Esophagus muscularis mucosa (tissue), 4 donors: ENCODE data around the gene ARL15. TPM values are rescaled to one million over a fixed set of nuclear protein-coding genes. Genes with fewer than 3 reads are reported as not detected.

Experiments used
- DNase-seq: peaks from one replicate; pipeline ENCODE4 v3.0.0-alpha.2; 2017; ENCODE audit errors: extremely low spot score
- H3K27ac ChIP-seq, 4 donors: fragments of 200-600 bp; sonication (generic); replicated peaks in 1 of 4; 1 replicate in 3 of 4; 2 replicates in 1 of 4; pipeline ENCODE4 v1.5.1; 2016 to 2019; ENCODE audit warnings: mild to moderate bottlenecking in 1 of 4
- H3K27me3 ChIP-seq, 4 donors: fragments of 200-600 bp; sonication (generic); one replicate each; pipeline versions ENCODE4 v1.5.1 to v1.6.0; 2016 to 2019
- H3K36me3 ChIP-seq, 4 donors: fragments of 200-600 bp; sonication (generic); one replicate each; pipeline ENCODE4 v1.5.1; 2016 to 2019
- H3K4me1 ChIP-seq, 4 donors: fragments of 200-600 bp; sonication (generic); one replicate each; pipeline ENCODE4 v1.5.1; 2016 to 2019
- H3K4me3 ChIP-seq, 4 donors: fragments of 200-600 bp; sonication (generic); 1 replicate in 2 of 4; 2 replicates in 2 of 4; pipeline ENCODE4 v1.5.1; 2016 to 2019; ENCODE audit warnings: mild to moderate bottlenecking in 4 of 4, moderate library complexity in 1 of 4
- H3K9me3 ChIP-seq, 4 donors: fragments of 200-600 bp; sonication (generic); 1 replicate in 3 of 4; 2 replicates in 1 of 4; pipeline ENCODE4 v1.5.1; 2016 to 2019
- CTCF ChIP-seq, 3 experiments: fragments of 200-600 bp in 2 of 3; fragments of 450-650 bp in 1 of 3; sonication (generic) in 2 of 3; IDR thresholded peaks; one replicate each; pipeline ENCODE4 v1.5.1; 2017 to 2019; ENCODE audit warnings: antibody characterized with exemption in 3 of 3, mild to moderate bottlenecking in 2 of 3, moderate library complexity in 1 of 3
- EP300 ChIP-seq: sonication (generic); formaldehyde crosslinking; IDR thresholded peaks from one replicate; pipeline ENCODE4 v1.6.1; 2017; ENCODE audit warnings: antibody characterized with exemption
- POLR2A ChIP-seq: fragments of 450-650 bp; IDR thresholded peaks from one replicate; pipeline ENCODE4 v1.6.1; 2017; ENCODE audit warnings: antibody characterized with exemption, moderate library complexity, mild to moderate bottlenecking, low read depth
- POLR2AphosphoS5 ChIP-seq, 2 donors: sonication (generic); formaldehyde crosslinking; IDR thresholded peaks; one replicate each; pipeline ENCODE4 v1.6.1; 2017; ENCODE audit warnings: antibody characterized with exemption in 2 of 2
- WGBS: methylation state at CpG from one replicate; pipeline ENCODE4 v1.1.5; 2018; 5-methylcytosine and 5-hydroxymethylcytosine counted together
- intact Hi-C: fragments of 100-400 bp; cut with DNase I; formaldehyde crosslinking; loops from one replicate; pipeline ENCODE4 v1.15.1; 2023
- total RNA-seq, 4 donors: library from RNA; depleted of rRNA; stranded (reverse); fragments of >200 nt; gene quantifications; one replicate each; pipeline versions ENCODE4 v1.1.0 to v1.2.1, GENCODE V29; 2016

ARL15 gene
- total RNA-seq, 4 donors from 2014 or later: 11.6 to 21.6 (median 16.5) TPM

GRCh38 chr5:54324651-54325271 is 14.4 kb upstream of the ARL15 start:
- no peaks in the 10 kb centered on the region for H3K4me1 ChIP-seq
- H3K27me3 ChIP-seq: no peaks in the 10 kb centered on the region
- no peaks in the 10 kb centered on the region for H3K36me3 ChIP-seq
- 89% methylated on average over 7 of the region's 7 CpGs for WGBS
- DNase-seq: peak; percentile 12
- H3K9me3 ChIP-seq: no peaks in the 10 kb centered on the region
- H3K27ac ChIP-seq: no peak overlapping the region
- intact Hi-C loops: no loop called here
- H3K4me3 ChIP-seq: no peak overlapping the region
- no peak for TF ChIP-seq EP300
- TF ChIP-seq CTCF (IDR thresholded peaks at IDR 0.05): no peak
- no peak for TF ChIP-seq POLR2AphosphoS5 (IDR thresholded peaks at IDR 0.05)
- TF ChIP-seq POLR2A: no peak

- no peaks in the 10 kb centered on the region for H3K27me3 ChIP-seq
- no peaks in the 10 kb centered on the region for H3K9me3 ChIP-seq
- H3K27ac ChIP-seq: no peak overlapping the region
- no peak overlapping the region for H3K4me3 ChIP-seq
- TF ChIP-seq POLR2AphosphoS5 (IDR thresholded peaks at IDR 0.05) (no peak), EP300 (no peak), CTCF (IDR thresholded peaks at IDR 0.05) (no peak), POLR2A (no peak)
- WGBS: 66% methylated on average over 2 of the region's 2 CpGs
- H3K36me3 ChIP-seq: no peaks in the 10 kb centered on the region
- no peak for DNase-seq
- H3K4me1 ChIP-seq: no peaks in the 10 kb centered on the region
- intact Hi-C loops: no loop called here
These were observed 13.1 kb upstream of the ARL15 start for GRCh38 chr5:54323495-54323894.

GRCh38 chr5:54320256-54320655 is 9.9 kb upstream of the ARL15 start:
- no peaks in the 10 kb centered on the region for H3K36me3 ChIP-seq
- intact Hi-C loops: no loop called here
- H3K27ac ChIP-seq: no peak overlapping the region
- TF ChIP-seq POLR2AphosphoS5 (IDR thresholded peaks at IDR 0.05): no peak
- no peak for TF ChIP-seq POLR2A
- no peak for TF ChIP-seq CTCF (IDR thresholded peaks at IDR 0.05)
- TF ChIP-seq EP300: no peak
- WGBS: 95% methylated on average over 1 of the region's 1 CpG
- no peak for DNase-seq
- no peaks in the 10 kb centered on the region for H3K9me3 ChIP-seq
- H3K4me1 ChIP-seq: no peaks in the 10 kb centered on the region
- H3K27me3 ChIP-seq: no peaks in the 10 kb centered on the region
- H3K4me3 ChIP-seq: no peak overlapping the region

- DNase-seq: no peak
- no peaks in the 10 kb centered on the region for H3K9me3 ChIP-seq
- H3K36me3 ChIP-seq: no peaks in the 10 kb centered on the region
- intact Hi-C loops: no loop called here
- no peaks in the 10 kb centered on the region for H3K4me1 ChIP-seq
- H3K27me3 ChIP-seq: no peaks in the 10 kb centered on the region
- WGBS: 83% methylated on average over 5 of the region's 5 CpGs
- TF ChIP-seq POLR2A (no peak), POLR2AphosphoS5 (IDR thresholded peaks at IDR 0.05) (no peak), CTCF (IDR thresholded peaks at IDR 0.05) (no peak)
- no peak overlapping the region for H3K4me3 ChIP-seq
- no peak overlapping the region for H3K27ac ChIP-seq
These were observed 7.3 kb upstream of the ARL15 start for GRCh38 chr5:54317511-54318260.
